Brain microvascular endothelial cell (primary cell): Measurements from ENCODE around the gene ZMYND8.
A peak's percentile ranks its signal among the peaks of the same experiment; 100 is the strongest.
"Not testable (repeated sequence)": the region's sequence is repeated elsewhere in the genome, so short reads cannot be mapped to it uniquely, and the experiment has no call there.

ENCODE experiments used
- DNase-seq: peaks from one replicate; pipeline ENCODE4 v3.0.0-alpha.2; 2020
- H3K27ac ChIP-seq: fragments of 250-450 bp; sonication (Bioruptor Pico); 2 replicates; pipeline ENCODE4 v1.5.1; 2020; ENCODE audit warnings: mild to moderate bottlenecking, moderate library complexity
- H3K27me3 ChIP-seq: fragments of 250-450 bp; sonication (Bioruptor Pico); replicated peaks from 2 replicates; pipeline ENCODE4 v1.5.1; 2020; ENCODE audit warnings: mild to moderate bottlenecking
- H3K36me3 ChIP-seq: fragments of 250-450 bp; sonication (Bioruptor Pico); replicated peaks from 2 replicates; pipeline ENCODE4 v1.5.1; 2020; ENCODE audit warnings: mild to moderate bottlenecking
- H3K4me3 ChIP-seq: 2 replicates; pipeline ENCODE4 v1.5.1; 2011; ENCODE audit warnings: low read depth, mild to moderate bottlenecking, control low read depth, low read length, moderate library complexity
- in situ Hi-C: cut with HindIII; loops from 2 replicates; pipeline ENCODE4 v1.10.0; 2017; ENCODE audit warnings: low sequenced_read_pairs, low pct_ligation_motif_present
- TF ChIP-seq, protein P1 (sequence below): IDR thresholded peaks from 2 replicates; pipeline ENCODE4 v1.5.1; 2011; ENCODE audit warnings: low read depth, mild to moderate bottlenecking, moderate library complexity, low read length, control low read depth, inconsistent platforms; ENCODE audit errors: missing control alignments

Gene ZMYND8

DNA sequence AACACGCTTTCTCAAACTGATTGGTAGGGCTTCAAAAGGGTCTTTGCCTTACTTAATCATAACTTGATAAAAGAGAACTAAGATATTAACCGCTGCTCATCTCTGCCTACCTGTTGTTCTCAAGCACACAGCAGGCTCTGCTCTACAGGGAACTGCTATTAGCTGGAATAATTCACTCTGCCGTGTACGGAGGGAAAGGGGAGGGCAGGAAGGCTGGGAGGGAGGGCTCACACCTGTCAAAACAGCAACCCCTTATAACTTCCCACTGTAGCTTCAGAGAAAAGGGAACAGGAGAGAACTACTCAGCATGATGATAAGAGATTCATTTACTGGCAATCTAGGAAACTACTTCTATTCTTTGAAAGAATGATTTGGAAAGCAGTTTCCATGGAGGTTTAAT is 75.1 kb downstream of the ZMYND8 start:
- no peak overlapping the region for H3K4me3 ChIP-seq
- H3K27me3 ChIP-seq: no peaks in the 10 kb centered on the region
- in situ Hi-C loops: no loop called here
- TF ChIP-seq, protein P1, sequence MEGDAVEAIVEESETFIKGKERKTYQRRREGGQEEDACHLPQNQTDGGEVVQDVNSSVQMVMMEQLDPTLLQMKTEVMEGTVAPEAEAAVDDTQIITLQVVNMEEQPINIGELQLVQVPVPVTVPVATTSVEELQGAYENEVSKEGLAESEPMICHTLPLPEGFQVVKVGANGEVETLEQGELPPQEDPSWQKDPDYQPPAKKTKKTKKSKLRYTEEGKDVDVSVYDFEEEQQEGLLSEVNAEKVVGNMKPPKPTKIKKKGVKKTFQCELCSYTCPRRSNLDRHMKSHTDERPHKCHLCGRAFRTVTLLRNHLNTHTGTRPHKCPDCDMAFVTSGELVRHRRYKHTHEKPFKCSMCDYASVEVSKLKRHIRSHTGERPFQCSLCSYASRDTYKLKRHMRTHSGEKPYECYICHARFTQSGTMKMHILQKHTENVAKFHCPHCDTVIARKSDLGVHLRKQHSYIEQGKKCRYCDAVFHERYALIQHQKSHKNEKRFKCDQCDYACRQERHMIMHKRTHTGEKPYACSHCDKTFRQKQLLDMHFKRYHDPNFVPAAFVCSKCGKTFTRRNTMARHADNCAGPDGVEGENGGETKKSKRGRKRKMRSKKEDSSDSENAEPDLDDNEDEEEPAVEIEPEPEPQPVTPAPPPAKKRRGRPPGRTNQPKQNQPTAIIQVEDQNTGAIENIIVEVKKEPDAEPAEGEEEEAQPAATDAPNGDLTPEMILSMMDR: no peak
- DNase-seq: no peak
- H3K36me3 ChIP-seq: peaks cover 70% of the 10 kb centered on the region
- H3K27ac ChIP-seq: no peak overlapping the region

GRCh38 chr20:47280668-47281067 is 75.8 kb downstream of the ZMYND8 start:
- no peak for DNase-seq
- H3K36me3 ChIP-seq: peaks cover 71% of the 10 kb centered on the region
- H3K27me3 ChIP-seq: no peaks in the 10 kb centered on the region
- H3K27ac ChIP-seq: no peak overlapping the region
- TF ChIP-seq, protein P1: no peak
- no peak overlapping the region for H3K4me3 ChIP-seq
- in situ Hi-C loops: no loop called here

- Histone ChIP-seq H3K36me3 (peaks cover 70% of the 10 kb centered on the region), H3K27ac (no peak overlapping the region), H3K27me3 (no peaks in the 10 kb centered on the region), H3K4me3 (no peak overlapping the region)
- in situ Hi-C loops: no loop called here
- DNase-seq: no peak
- TF ChIP-seq, protein P1: no peak
Observed at GRCh38 chr20:47280228-47280627, 76.3 kb downstream of the ZMYND8 start.

DNA sequence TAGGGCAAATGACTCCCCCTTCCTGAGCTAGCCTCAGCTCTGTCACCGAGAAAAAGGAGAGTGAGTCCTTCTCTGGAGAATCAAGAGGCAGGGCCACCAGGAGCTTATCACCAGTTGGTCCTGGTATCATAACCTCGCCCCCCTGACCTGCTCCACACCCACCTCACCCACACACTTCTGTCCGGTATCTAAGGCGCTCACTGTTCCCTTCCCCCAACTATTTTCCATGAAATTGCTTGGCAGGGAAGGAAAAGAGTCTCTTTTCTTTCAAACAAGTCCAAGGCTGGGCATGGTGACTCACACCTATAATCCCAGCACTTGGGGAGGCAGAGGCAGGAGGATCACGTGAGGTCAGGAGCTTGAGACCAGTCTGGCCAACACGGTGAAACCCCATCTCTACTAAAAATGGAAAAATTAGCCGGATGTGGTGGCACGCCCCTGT is 77.6 kb downstream of the ZMYND8 start:
- no peak for DNase-seq
- TF ChIP-seq, protein P1: no peak
- in situ Hi-C loops: loop anchor here (10.0 kb wide), 1 partner anchor 56 kb away; no protein-coding TSS in a partner anchor
- Histone ChIP-seq H3K36me3 (peaks cover 59% of the 10 kb centered on the region), H3K27me3 (no peaks in the 10 kb centered on the region), H3K27ac (no peak overlapping the region), H3K4me3 (no peak overlapping the region)

- peak overlapping the region; percentile 46 for H3K27ac ChIP-seq
- not testable (repeated sequence) for H3K27me3 ChIP-seq, DNase-seq, H3K4me3 ChIP-seq
- H3K36me3 ChIP-seq: peaks cover 44% of the 10 kb centered on the region
- in situ Hi-C loops: loop anchor here (10.0 kb wide), 1 partner anchor 57 kb away; no protein-coding TSS in a partner anchor
Observed at GRCh38 chr20:47277535-47277872, 79.0 kb downstream of the ZMYND8 start.

- peaks cover 42% of the 10 kb centered on the region for H3K36me3 ChIP-seq
- H3K27ac ChIP-seq: peak overlapping the region; percentile 46
- DNase-seq: peak; percentile 45
Observed at GRCh38 chr20:47276851-47277534, 79.5 kb downstream of the ZMYND8 start.

More at GRCh38 chr20:47276851-47277534, 79.5 kb downstream of the ZMYND8 start:
- Histone ChIP-seq H3K27me3 (no peaks in the 10 kb centered on the region), H3K4me3 (no peak overlapping the region)
- in situ Hi-C loops: loop anchor here (10.0 kb wide), 1 partner anchor 58 kb away; no protein-coding TSS in a partner anchor
- TF ChIP-seq, protein P1: no peak
